ENCODE results near the gene BICD2.

Gene BICD2

DNA sequence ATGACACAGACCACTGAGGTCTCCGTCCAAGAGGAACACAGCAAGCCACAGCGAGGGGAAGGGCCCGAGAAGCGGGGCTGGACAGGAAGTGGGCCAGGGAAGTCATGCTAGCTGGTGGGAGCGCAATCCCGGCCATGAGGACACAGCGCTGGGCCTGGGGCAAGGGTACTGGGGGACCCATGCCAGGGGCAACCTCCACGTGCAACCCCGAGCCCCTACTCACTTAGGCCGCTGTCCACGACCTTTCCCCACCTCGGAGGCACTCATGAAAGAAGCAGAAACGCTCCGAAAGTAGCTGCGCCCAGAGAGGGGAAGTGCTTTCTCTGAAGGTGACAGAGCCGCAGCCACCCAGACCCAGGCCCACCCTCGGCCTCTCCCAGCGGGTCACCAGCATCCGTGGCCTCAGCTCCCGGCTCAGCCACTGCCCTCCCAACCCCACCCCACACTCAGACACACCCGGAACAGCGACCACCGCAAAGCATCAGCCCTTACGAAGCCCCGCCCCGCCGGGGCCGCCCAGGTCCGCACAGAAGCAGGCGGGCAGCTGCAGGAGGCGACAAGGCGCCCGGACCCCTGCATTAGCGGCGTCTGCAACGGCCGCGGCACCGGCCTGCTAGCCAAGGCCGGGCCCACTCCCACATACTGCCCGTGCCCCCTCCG is 782 bp downstream of the BICD2 start:
- Histone ChIP-seq H3K4me3 (IDR thresholded peaks at IDR 0.05; ENCODE audit: insufficient read depth, low read depth, low read length) (no peak overlapping the region), H3K4me2 (peak overlapping the region; percentile 72), H4K20me1 (ENCODE audit: insufficient read depth) (no peaks in the 10 kb centered on the region), H3K79me2 (ENCODE audit: insufficient read depth, low read depth) (peaks cover 56% of the 10 kb centered on the region), H2AFZ (ENCODE audit: low read depth) (0 out of 2 replicates have a peak overlapping the region, but pooled peaks have one; percentile 38), H3K4me1 (ENCODE audit: low read depth, poor library complexity, severe bottlenecking) (peaks cover 57% of the 10 kb centered on the region), H3K27ac (peak overlapping the region; percentile 72), H3K36me3 (ENCODE audit: insufficient read depth) (no peaks in the 10 kb centered on the region), H3K27me3 (ENCODE audit: insufficient read depth, low read depth) (no peaks in the 10 kb centered on the region), H3K9ac (peak overlapping the region; percentile 63)
- TF ChIP-seq CTCF (conservative IDR thresholded peaks at IDR 0.05; ENCODE audit: low read depth, low read length), result no peak

DNA sequence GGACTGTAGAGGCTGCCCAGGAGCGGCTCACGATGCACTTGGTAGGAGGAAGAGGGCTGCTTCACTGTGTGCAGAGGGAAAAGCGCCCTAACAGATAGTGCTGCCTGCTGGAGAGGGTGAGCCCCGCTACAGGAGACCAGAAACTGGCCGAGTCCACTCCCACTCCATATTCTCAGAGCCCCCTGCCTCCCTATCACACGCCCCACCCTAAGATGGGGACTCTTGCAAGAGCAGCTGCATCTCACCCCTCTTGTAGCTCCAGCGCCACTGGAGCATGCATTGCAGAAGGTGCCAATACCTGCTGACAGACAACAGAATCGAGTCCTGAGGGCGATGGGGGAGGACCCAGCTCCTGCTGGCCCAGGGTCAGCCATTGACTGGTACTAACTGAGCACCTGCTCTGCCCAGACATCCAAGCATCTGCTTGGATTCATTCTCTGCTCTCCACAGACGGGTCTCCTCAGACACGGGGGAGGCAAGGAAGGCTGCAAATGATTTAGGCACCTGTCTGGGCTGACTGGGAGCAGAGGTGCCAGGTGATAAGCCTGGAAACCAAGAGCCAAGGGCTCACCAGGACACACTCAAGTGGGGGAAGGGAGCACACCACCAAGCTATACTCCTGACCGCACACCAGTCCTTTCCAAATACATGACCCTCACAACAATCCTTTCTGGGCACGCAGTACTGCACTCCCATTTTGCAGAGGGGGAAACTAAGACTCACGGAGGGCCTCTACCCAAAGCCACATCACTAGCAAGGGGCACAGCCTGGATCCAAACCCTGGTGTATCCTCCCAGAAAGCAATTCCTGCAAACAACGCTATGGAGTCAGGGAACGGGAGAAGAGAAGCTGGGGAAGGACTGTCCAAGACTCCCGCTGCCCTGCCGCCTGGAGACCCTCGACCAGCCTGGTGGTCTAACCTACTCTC is 1.6 kb downstream of the BICD2 start:
- H3K36me3 ChIP-seq (ENCODE audit: insufficient read depth), result no peaks in the 10 kb centered on the region
- peak overlapping the region; percentile 72 for H3K27ac ChIP-seq
- peaks cover 65% of the 10 kb centered on the region for H3K4me1 ChIP-seq (ENCODE audit: low read depth, poor library complexity, severe bottlenecking)
- no peaks in the 10 kb centered on the region for H3K27me3 ChIP-seq (ENCODE audit: insufficient read depth, low read depth)
- peaks cover 63% of the 10 kb centered on the region for H3K79me2 ChIP-seq (ENCODE audit: insufficient read depth, low read depth)
- H4K20me1 ChIP-seq (ENCODE audit: insufficient read depth), result no peaks in the 10 kb centered on the region
- no peak for TF ChIP-seq CTCF (conservative IDR thresholded peaks at IDR 0.05; ENCODE audit: low read depth, low read length)
- H3K9ac ChIP-seq, result peak overlapping the region; percentile 63; the same call in 1 of the 2 replicates
- no peak overlapping the region for H2AFZ ChIP-seq (ENCODE audit: low read depth)
- peak overlapping the region; percentile 72 for H3K4me2 ChIP-seq
- no peak overlapping the region for H3K4me3 ChIP-seq (IDR thresholded peaks at IDR 0.05; ENCODE audit: insufficient read depth, low read depth, low read length)

- Histone ChIP-seq H3K27ac (peak overlapping the region; percentile 72), H3K27me3 (ENCODE audit: insufficient read depth, low read depth) (no peaks in the 10 kb centered on the region), H3K4me1 (ENCODE audit: low read depth, poor library complexity, severe bottlenecking) (peaks cover 72% of the 10 kb centered on the region), H3K4me3 (IDR thresholded peaks at IDR 0.05; ENCODE audit: insufficient read depth, low read depth, low read length) (no peak overlapping the region), H3K79me2 (ENCODE audit: insufficient read depth, low read depth) (peaks cover 64% of the 10 kb centered on the region), H3K4me2 (peak overlapping the region; percentile 72), H3K36me3 (ENCODE audit: insufficient read depth) (no peaks in the 10 kb centered on the region), H3K9ac (peak overlapping the region; percentile 63; the same call in 1 of the 2 replicates), H2AFZ (ENCODE audit: low read depth) (no peak overlapping the region), H4K20me1 (ENCODE audit: insufficient read depth) (no peaks in the 10 kb centered on the region)
- no peak for TF ChIP-seq CTCF (conservative IDR thresholded peaks at IDR 0.05; ENCODE audit: low read depth, low read length)
Measured at GRCh38 chr9:92762196-92762595, 2.4 kb downstream of the BICD2 start.

DNA sequence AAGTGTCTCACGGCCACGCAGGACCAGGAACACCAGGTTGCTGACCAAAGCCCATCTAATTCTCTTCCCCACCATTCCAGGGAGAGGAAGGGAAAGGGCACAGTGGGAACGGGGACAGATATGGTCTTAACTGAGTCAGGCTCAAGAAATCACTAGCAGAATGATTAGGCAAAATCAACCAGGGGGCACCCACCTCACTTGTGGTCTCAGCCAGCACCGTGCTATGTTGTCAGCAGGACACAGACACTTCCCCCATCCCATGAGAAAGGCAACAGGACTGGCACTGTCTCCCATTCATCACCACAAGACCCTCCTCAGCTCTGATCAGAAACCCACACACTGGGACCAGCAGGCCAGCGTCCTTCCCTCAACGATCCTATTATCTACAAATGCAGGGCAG is 2.9 kb downstream of the BICD2 start:
- H2AFZ ChIP-seq (ENCODE audit: low read depth), result no peak overlapping the region
- H4K20me1 ChIP-seq (ENCODE audit: insufficient read depth), result no peaks in the 10 kb centered on the region
- peak overlapping the region; percentile 72 for H3K27ac ChIP-seq
- no peak overlapping the region for H3K4me3 ChIP-seq (IDR thresholded peaks at IDR 0.05; ENCODE audit: insufficient read depth, low read depth, low read length)
- peaks cover 69% of the 10 kb centered on the region for H3K79me2 ChIP-seq (ENCODE audit: insufficient read depth, low read depth)
- peak overlapping the region; percentile 63; the same call in 1 of the 2 replicates for H3K9ac ChIP-seq
- peak overlapping the region; percentile 72 for H3K4me2 ChIP-seq
- H3K36me3 ChIP-seq (ENCODE audit: insufficient read depth), result no peaks in the 10 kb centered on the region
- H3K4me1 ChIP-seq (ENCODE audit: low read depth, poor library complexity, severe bottlenecking), result peaks cover 73% of the 10 kb centered on the region
- no peak for TF ChIP-seq CTCF (conservative IDR thresholded peaks at IDR 0.05; ENCODE audit: low read depth, low read length)
- H3K27me3 ChIP-seq (ENCODE audit: insufficient read depth, low read depth), result no peaks in the 10 kb centered on the region
